Endothelial cell (in vitro differentiated cells): ENCODE measurements around the gene FAM110C. TPM values are rescaled to one million over a fixed set of nuclear protein-coding genes. Genes with fewer than 3 reads are reported as not detected.
"Not testable (repeated sequence)": the region's sequence is repeated elsewhere in the genome, so short reads cannot be mapped to it uniquely, and the experiment has no call there.

Experiments used
- DNase-seq: peaks from one replicate; pipeline ENCODE4 v3.0.0; 2021; ENCODE audit warnings: low spot score
- H3K27ac Mint-ChIP-seq: one replicate; pipeline ENCODE4 v1.8.0; 2021; ENCODE audit warnings: mixed read lengths, inconsistent platforms; ENCODE audit not compliant: unreplicated experiment
- H3K27me3 Mint-ChIP-seq: one replicate; pipeline ENCODE4 v1.8.0; 2021; ENCODE audit warnings: mild to moderate bottlenecking, moderate library complexity, mixed read lengths, inconsistent platforms; ENCODE audit not compliant: unreplicated experiment
- H3K36me3 Mint-ChIP-seq: one replicate; pipeline ENCODE4 v1.8.0; 2021; ENCODE audit warnings: mild to moderate bottlenecking, low read depth, mixed read lengths, inconsistent platforms; ENCODE audit not compliant: unreplicated experiment
- H3K4me1 Mint-ChIP-seq: one replicate; pipeline ENCODE4 v1.8.0; 2021; ENCODE audit warnings: mild to moderate bottlenecking, mixed read lengths, inconsistent platforms; ENCODE audit not compliant: unreplicated experiment
- H3K4me3 Mint-ChIP-seq: one replicate; pipeline ENCODE4 v1.8.0; 2021; ENCODE audit warnings: mild to moderate bottlenecking, mixed read lengths, inconsistent platforms; ENCODE audit not compliant: unreplicated experiment
- H3K9me3 Mint-ChIP-seq: one replicate; pipeline ENCODE4 v1.8.0; 2021; ENCODE audit warnings: mixed read lengths, inconsistent platforms; ENCODE audit not compliant: unreplicated experiment
- CTCF ChIP-seq: fragments of 200-600 bp; sonication (generic); IDR thresholded peaks from one replicate; pipeline ENCODE4 v1.5.0; 2021; ENCODE audit warnings: antibody characterized with exemption; ENCODE audit not compliant: unreplicated experiment
- total RNA-seq: library from RNA; stranded (reverse); fragmentation: NEBNext Ultra II Directional; extraction: Animal tissue kit (Norgen Biotek cat#: 25700); gene quantifications from one replicate; pipeline ENCODE4 v1.2.1, GENCODE V29; 2021; ENCODE audit not compliant: unreplicated experiment

The FAM110C gene
- total RNA-seq, 1 donor from 2014 or later: 0.08 TPM

DNA sequence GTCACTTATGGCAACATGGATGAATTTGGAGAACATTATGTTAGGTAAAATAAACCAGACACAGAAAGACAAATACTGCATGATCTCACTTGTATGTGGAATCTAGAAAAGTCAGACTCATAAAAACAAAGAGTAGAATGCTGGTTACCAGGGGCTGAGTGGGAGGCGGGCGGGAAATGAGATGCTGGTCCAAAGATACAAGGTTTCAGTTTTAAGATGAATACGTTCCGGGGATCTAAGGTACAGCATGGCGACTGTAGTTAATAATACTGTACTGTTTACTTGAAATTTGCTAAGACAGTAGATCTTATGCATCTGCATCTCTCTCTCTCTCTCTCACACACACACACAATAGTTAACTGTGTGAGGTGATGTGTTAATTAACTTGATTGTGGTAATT, 14.2 kb downstream of the FAM110C start:
- no peak overlapping the region for H3K27ac Mint-ChIP-seq
- no peak for DNase-seq
- H3K9me3 Mint-ChIP-seq: no peaks in the 10 kb centered on the region
- peaks cover 7% of the 10 kb centered on the region for H3K4me1 Mint-ChIP-seq
- no peak overlapping the region for H3K4me3 Mint-ChIP-seq
- H3K27me3 Mint-ChIP-seq: peaks cover 1% of the 10 kb centered on the region
- TF ChIP-seq CTCF: no peak
- H3K36me3 Mint-ChIP-seq: no peaks in the 10 kb centered on the region

DNA sequence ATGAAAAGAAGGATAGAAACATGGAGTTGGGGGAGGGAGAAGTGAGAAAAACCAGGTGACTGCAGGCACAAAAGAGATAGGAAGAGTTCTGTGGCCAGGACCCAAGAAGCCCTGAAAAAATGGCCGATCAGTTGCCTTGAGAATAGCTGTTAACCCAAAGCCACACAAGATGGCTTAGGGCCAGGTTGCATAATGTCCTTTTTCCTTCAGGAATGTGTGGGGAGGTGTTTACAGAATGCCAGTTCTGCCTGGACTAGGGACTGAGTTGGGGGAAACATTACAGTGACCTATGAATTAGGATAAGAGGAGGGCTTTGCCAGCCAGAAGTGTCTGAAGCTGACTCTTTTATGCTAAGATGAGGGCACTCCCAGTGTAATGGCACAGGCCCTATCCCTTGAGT, 17.1 kb downstream of the FAM110C start:
- Mint-ChIP-seq H3K9me3 (no peaks in the 10 kb centered on the region), H3K27me3 (peaks cover 1% of the 10 kb centered on the region), H3K36me3 (no peaks in the 10 kb centered on the region), H3K4me3 (no peak overlapping the region), H3K4me1 (peaks cover 7% of the 10 kb centered on the region), H3K27ac (no peak overlapping the region)
- DNase-seq: no peak
- no peak for TF ChIP-seq CTCF

DNA sequence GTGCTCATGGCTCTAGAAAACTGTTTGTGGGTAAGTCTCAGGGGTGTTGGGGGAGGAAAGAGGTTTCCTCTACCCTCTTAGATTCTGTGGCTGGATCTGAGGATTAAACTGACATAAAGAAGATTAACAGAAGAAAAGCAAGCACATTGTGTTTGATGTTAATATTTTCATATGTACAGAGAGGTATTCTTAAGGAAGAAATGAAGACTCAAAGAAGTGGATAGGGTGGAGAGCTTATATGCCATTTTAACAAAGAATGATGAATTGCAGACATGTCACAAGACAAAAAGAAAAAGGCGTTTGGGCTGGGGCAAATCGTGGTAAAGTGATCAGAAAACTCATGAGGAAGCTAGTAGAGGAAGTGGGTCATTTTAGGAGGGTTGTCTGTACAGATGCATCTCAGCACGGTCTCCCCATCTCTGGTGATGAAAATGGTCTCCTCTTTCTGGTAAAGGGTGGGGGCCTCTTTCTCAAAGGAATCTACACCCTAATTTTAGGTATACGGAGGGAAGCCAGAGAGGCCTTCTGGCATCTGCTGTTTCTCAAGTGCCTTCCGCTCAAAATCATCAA, 17.8 kb downstream of the FAM110C start:
- Mint-ChIP-seq H3K27ac (no peak overlapping the region), H3K4me1 (peaks cover 3% of the 10 kb centered on the region), H3K27me3 (peaks cover 1% of the 10 kb centered on the region), H3K9me3 (no peaks in the 10 kb centered on the region), H3K36me3 (no peaks in the 10 kb centered on the region), H3K4me3 (no peak overlapping the region)
- no peak for TF ChIP-seq CTCF
- no peak for DNase-seq

DNA sequence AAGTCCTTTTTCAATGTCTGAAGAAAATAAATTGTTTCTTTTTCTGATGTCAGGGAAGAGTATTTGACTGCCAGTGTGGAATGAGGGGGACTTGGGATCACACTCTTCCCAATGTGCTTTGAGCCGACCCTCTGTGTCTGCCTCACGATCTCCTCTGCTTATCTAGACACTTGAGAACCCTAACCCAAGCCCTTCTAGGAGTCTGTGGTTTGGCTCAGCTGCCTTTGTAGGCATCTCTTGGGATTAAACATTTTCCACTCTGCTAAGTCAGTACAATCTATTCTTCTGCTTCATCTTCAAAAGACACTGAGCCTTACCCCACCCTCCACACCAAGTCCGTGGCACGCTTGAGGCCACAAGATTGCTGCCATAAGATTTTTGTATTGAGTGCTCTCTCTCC, 19.4 kb downstream of the FAM110C start:
- peaks cover 1% of the 10 kb centered on the region for H3K27me3 Mint-ChIP-seq
- no peak overlapping the region for H3K27ac Mint-ChIP-seq
- DNase-seq: no peak
- H3K36me3 Mint-ChIP-seq: no peaks in the 10 kb centered on the region
- H3K4me1 Mint-ChIP-seq: no peaks in the 10 kb centered on the region
- no peak for TF ChIP-seq CTCF
- H3K9me3 Mint-ChIP-seq: no peaks in the 10 kb centered on the region
- no peak overlapping the region for H3K4me3 Mint-ChIP-seq

- Mint-ChIP-seq H3K27me3 (peaks cover 1% of the 10 kb centered on the region), H3K4me3 (no peak overlapping the region), H3K9me3 (no peaks in the 10 kb centered on the region), H3K27ac (no peak overlapping the region), H3K4me1 (no peaks in the 10 kb centered on the region), H3K36me3 (no peaks in the 10 kb centered on the region)
- DNase-seq: no peak
- TF ChIP-seq CTCF: no peak
Measured at GRCh38 chr2:25543-25942, 20.8 kb downstream of the FAM110C start.

GRCh38 chr2:24591-24990, 21.7 kb downstream of the FAM110C start:
- H3K27me3 Mint-ChIP-seq, H3K27ac Mint-ChIP-seq, H3K4me1 Mint-ChIP-seq, H3K9me3 Mint-ChIP-seq, H3K36me3 Mint-ChIP-seq, H3K4me3 Mint-ChIP-seq, DNase-seq: not testable (repeated sequence)
